HepG2 (cell line): Measurements from ENCODE around the gene FAM110D. TPM values are rescaled to one million over a fixed set of nuclear protein-coding genes. Genes with fewer than 3 reads are reported as not detected.
A peak's percentile ranks its signal among the peaks of the same experiment; 100 is the strongest.

Experiments used
- CAMTA2 ChIP-seq: sonication (generic); formaldehyde crosslinking; IDR thresholded peaks from 2 replicates; pipeline ENCODE4 v1.4.0; 2020; ENCODE audit warnings: mild to moderate bottlenecking, missing genetic modification reagents, borderline replicate concordance
- FOXM1 ChIP-seq: sonication (generic); formaldehyde crosslinking; IDR thresholded peaks from 2 replicates; pipeline ENCODE4 v1.5.0; 2020; ENCODE audit warnings: missing genetic modification reagents
- RELA ChIP-seq: sonication (generic); formaldehyde crosslinking; IDR thresholded peaks from 2 replicates; pipeline ENCODE4 v1.4.0; 2020; ENCODE audit warnings: missing genetic modification reagents
- REPIN1 ChIP-seq: sonication (generic); formaldehyde crosslinking; IDR thresholded peaks from 2 replicates; pipeline ENCODE4 v1.8.0; 2022; ENCODE audit warnings: missing genetic modification reagents, low read depth, mild to moderate bottlenecking, borderline replicate concordance
- SALL1 ChIP-seq: sonication (generic); formaldehyde crosslinking; IDR thresholded peaks from 2 replicates; pipeline ENCODE4 v1.8.0; 2022; ENCODE audit warnings: mild to moderate bottlenecking, missing genetic modification reagents
- SRY ChIP-seq: sonication (generic); formaldehyde crosslinking; IDR thresholded peaks from 2 replicates; pipeline ENCODE4 v1.8.0; 2022; ENCODE audit warnings: mild to moderate bottlenecking, missing genetic modification reagents
- SYNCRIP ChIP-seq: fragments of 200-400 bp; formaldehyde crosslinking; IDR thresholded peaks from 2 replicates; pipeline ENCODE4 v1.6.1; 2018; ENCODE audit warnings: mild to moderate bottlenecking, low read depth, low read length; ENCODE audit not compliant: insufficient read depth
- ZFP1 ChIP-seq: IDR thresholded peaks from 2 replicates; pipeline ENCODE4 v1.6.1; 2016
- ZNF33A ChIP-seq: sonication (generic); formaldehyde crosslinking; IDR thresholded peaks from 2 replicates; pipeline ENCODE4 v1.5.1; 2020; ENCODE audit warnings: missing genetic modification reagents, mild to moderate bottlenecking, moderate library complexity, borderline replicate concordance
- ZNF484 ChIP-seq: sonication (generic); formaldehyde crosslinking; IDR thresholded peaks from 2 replicates; pipeline ENCODE4 v1.5.1; 2020; ENCODE audit warnings: mild to moderate bottlenecking, low read depth, missing genetic modification reagents, borderline replicate concordance
- ZNF530 ChIP-seq: sonication (generic); formaldehyde crosslinking; IDR thresholded peaks from 2 replicates; pipeline ENCODE4 v1.5.0; 2020; ENCODE audit warnings: low read depth, mild to moderate bottlenecking, missing genetic modification reagents
- ZNF563 ChIP-seq: sonication (generic); formaldehyde crosslinking; IDR thresholded peaks from 2 replicates; pipeline ENCODE4 v1.8.0; 2022; ENCODE audit warnings: mild to moderate bottlenecking, moderate library complexity, missing genetic modification reagents
- ZNF616 ChIP-seq: sonication (generic); formaldehyde crosslinking; IDR thresholded peaks from 2 replicates; pipeline ENCODE4 v1.5.0; 2020; ENCODE audit warnings: low read depth, mild to moderate bottlenecking, missing genetic modification reagents
- polyA plus RNA-seq, 8 experiments: library from polyadenylated mRNA; depleted of rRNA in 3 of 8; stranded (reverse) in 7 of 8; unstranded in 1 of 8; fragments of >200 nt; fragmentation: Illumina TruSeq in 4 of 8; extraction: Trizol in 4 of 8; gene quantifications; 2 replicates each; pipeline versions ENCODE4 v1.2.1 to v1.2.3, GENCODE V29; 2011 to 2016; ENCODE audit warnings: low read depth in 4 of 8, missing spikeins in 1 of 8, mixed read lengths in 1 of 8; ENCODE audit not compliant: insufficient read depth in 1 of 8
- total RNA-seq, 5 experiments: library from RNA; depleted of rRNA; stranded (reverse); fragments of >200 nt; fragmentation: Illumina TruSeq; extraction: Trizol; gene quantifications; 2 replicates each; pipeline ENCODE4 v1.2.3, GENCODE V29; 2016; ENCODE audit warnings: low read depth in 1 of 5
- TF ChIP-seq, protein P1 (sequence below): sonication (generic); formaldehyde crosslinking; conservative IDR thresholded peaks from 2 replicates; pipeline ENCODE4 v1.4.0; 2020; ENCODE audit warnings: mild to moderate bottlenecking, missing genetic modification reagents, moderate library complexity
- TF ChIP-seq, protein P2 (sequence below): sonication (generic); formaldehyde crosslinking; IDR thresholded peaks from 2 replicates; pipeline ENCODE4 v1.9.0; 2021; ENCODE audit warnings: missing genetic modification reagents, borderline replicate concordance
- TF ChIP-seq, protein P3 (sequence below): sonication (generic); formaldehyde crosslinking; IDR thresholded peaks from 2 replicates; pipeline ENCODE4 v1.5.0; 2020; ENCODE audit warnings: mild to moderate bottlenecking, missing genetic modification reagents
- TF ChIP-seq, protein P4 (sequence below): sonication (generic); formaldehyde crosslinking; IDR thresholded peaks from 2 replicates; pipeline ENCODE4 v1.5.0; 2020; ENCODE audit warnings: missing genetic modification reagents, mild to moderate bottlenecking, borderline replicate concordance

FAM110D gene
- total and polyA plus RNA-seq, 2 of the 13 experiments (the other 11 are each of a cell fraction or from before 2014, with no cell fraction given), result not detected

DNA sequence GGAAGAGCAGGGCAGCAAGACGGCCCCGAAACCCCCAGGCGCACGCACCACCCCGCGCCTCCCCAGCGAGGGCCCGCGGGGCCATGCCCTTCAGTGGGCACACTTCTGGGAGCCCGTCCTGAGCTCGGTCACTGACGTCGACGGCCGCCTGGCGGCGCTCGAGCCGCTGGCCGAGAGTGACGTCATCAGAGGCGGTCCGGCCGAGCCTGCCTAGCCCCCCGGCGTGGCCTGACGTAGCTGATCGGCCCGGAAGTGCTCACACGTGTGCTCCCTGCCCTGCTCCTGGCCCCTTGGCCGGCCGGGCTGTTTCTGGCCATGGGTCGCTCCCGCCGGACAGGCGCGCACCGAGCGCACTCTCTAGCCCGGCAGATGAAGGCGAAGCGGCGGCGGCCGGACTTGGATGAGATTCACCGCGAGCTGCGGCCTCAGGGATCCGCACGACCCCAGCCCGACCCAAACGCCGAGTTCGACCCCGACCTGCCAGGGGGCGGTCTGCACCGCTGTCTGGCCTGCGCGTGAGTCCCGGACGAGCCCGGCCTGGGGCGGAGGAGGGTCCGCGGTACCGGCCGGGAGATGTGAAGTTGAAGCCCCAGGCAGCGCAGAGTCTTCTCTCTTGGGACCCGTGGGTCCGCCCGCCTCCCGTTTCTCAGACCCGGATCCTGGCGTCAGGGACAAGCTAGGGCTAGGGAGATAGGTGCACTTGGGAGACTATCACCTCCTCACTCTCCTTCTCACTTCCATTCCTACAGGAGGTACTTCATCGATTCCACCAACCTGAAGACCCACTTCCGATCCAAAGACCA is 11.0 kb downstream of the FAM110D start, which contains the start of gene ZNF593 (continued):
- TF ChIP-seq, protein P1, sequence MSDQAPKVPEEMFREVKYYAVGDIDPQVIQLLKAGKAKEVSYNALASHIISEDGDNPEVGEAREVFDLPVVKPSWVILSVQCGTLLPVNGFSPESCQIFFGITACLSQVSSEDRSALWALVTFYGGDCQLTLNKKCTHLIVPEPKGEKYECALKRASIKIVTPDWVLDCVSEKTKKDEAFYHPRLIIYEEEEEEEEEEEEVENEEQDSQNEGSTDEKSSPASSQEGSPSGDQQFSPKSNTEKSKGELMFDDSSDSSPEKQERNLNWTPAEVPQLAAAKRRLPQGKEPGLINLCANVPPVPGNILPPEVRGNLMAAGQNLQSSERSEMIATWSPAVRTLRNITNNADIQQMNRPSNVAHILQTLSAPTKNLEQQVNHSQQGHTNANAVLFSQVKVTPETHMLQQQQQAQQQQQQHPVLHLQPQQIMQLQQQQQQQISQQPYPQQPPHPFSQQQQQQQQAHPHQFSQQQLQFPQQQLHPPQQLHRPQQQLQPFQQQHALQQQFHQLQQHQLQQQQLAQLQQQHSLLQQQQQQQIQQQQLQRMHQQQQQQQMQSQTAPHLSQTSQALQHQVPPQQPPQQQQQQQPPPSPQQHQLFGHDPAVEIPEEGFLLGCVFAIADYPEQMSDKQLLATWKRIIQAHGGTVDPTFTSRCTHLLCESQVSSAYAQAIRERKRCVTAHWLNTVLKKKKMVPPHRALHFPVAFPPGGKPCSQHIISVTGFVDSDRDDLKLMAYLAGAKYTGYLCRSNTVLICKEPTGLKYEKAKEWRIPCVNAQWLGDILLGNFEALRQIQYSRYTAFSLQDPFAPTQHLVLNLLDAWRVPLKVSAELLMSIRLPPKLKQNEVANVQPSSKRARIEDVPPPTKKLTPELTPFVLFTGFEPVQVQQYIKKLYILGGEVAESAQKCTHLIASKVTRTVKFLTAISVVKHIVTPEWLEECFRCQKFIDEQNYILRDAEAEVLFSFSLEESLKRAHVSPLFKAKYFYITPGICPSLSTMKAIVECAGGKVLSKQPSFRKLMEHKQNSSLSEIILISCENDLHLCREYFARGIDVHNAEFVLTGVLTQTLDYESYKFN (CRISPR knock-in tag), result peak; percentile 71
- TF ChIP-seq CAMTA2 (peak; percentile 98; the same call in 1 of the 2 replicates), RELA (CRISPR knock-in tag) (0 out of 2 replicates have a peak, but pooled peaks have one; percentile 66), ZNF484 (peak; percentile 70; the same call in 1 of the 2 replicates), REPIN1 (peak; percentile 94), ZNF530 (CRISPR knock-in tag) (no peak), SRY (peak; percentile 93), ZNF563 (CRISPR knock-in tag) (peak; percentile 81; the same call in 1 of the 2 replicates), ZNF616 (CRISPR knock-in tag) (0 out of 2 replicates have a peak, but pooled peaks have one; percentile 62), SYNCRIP (no peak), ZNF33A (CRISPR knock-in tag) (no peak), FOXM1 (CRISPR knock-in tag) (no peak), ZFP1 (CRISPR knock-in tag) (no peak), SALL1 (CRISPR knock-in tag) (peak; percentile 90)
- TF ChIP-seq, protein P2, sequence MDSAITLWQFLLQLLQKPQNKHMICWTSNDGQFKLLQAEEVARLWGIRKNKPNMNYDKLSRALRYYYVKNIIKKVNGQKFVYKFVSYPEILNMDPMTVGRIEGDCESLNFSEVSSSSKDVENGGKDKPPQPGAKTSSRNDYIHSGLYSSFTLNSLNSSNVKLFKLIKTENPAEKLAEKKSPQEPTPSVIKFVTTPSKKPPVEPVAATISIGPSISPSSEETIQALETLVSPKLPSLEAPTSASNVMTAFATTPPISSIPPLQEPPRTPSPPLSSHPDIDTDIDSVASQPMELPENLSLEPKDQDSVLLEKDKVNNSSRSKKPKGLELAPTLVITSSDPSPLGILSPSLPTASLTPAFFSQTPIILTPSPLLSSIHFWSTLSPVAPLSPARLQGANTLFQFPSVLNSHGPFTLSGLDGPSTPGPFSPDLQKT, result peak; percentile 90; the same call in 1 of the 2 replicates
- TF ChIP-seq, protein P3, sequence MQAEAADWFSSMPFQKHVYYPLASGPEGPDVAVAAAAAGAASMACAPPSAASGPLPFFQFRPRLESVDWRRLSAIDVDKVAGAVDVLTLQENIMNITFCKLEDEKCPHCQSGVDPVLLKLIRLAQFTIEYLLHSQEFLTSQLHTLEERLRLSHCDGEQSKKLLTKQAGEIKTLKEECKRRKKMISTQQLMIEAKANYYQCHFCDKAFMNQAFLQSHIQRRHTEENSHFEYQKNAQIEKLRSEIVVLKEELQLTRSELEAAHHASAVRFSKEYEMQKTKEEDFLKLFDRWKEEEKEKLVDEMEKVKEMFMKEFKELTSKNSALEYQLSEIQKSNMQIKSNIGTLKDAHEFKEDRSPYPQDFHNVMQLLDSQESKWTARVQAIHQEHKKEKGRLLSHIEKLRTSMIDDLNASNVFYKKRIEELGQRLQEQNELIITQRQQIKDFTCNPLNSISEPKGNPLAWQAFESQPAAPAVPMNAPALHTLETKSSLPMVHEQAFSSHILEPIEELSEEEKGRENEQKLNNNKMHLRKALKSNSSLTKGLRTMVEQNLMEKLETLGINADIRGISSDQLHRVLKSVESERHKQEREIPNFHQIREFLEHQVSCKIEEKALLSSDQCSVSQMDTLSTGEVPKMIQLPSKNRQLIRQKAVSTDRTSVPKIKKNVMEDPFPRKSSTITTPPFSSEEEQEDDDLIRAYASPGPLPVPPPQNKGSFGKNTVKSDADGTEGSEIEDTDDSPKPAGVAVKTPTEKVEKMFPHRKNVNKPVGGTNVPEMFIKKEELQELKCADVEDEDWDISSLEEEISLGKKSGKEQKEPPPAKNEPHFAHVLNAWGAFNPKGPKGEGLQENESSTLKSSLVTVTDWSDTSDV, result no peak
- TF ChIP-seq, protein P4, sequence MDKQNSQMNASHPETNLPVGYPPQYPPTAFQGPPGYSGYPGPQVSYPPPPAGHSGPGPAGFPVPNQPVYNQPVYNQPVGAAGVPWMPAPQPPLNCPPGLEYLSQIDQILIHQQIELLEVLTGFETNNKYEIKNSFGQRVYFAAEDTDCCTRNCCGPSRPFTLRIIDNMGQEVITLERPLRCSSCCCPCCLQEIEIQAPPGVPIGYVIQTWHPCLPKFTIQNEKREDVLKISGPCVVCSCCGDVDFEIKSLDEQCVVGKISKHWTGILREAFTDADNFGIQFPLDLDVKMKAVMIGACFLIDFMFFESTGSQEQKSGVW (CRISPR knock-in tag), result no peak
